ENCODE data around the gene OOSP3. TPM values are rescaled to one million over a fixed set of nuclear protein-coding genes. Genes with fewer than 3 reads are reported as not detected.

Gene OOSP3
- total RNA-seq, 1 donor from 2014 or later: not detected

DNA sequence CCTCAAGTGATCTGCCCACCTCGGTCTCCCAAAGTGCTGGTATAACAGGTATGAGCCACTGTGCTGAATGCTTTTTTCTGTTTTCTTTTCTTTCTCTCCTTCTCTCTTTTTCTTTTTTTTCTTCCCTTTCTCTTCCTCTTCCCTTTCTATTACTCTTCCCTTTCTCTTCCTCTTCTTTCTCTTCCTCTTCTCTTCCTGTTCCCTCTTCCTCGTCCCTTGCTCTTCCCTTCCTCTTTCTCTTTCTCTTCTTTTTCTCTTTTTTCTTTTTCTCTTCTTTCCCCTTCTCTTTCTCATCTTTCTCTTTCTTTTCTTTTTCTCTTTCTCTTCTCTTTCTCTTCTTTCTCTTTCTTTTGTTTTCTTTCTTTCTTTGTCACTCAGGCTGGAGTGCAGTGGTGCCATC is 60.9 kb downstream of the OOSP3 start:
- FAIRE-seq (no peak), DNase-seq (ENCODE audit: low read depth) (no peak)
- TF ChIP-seq, protein P1, sequence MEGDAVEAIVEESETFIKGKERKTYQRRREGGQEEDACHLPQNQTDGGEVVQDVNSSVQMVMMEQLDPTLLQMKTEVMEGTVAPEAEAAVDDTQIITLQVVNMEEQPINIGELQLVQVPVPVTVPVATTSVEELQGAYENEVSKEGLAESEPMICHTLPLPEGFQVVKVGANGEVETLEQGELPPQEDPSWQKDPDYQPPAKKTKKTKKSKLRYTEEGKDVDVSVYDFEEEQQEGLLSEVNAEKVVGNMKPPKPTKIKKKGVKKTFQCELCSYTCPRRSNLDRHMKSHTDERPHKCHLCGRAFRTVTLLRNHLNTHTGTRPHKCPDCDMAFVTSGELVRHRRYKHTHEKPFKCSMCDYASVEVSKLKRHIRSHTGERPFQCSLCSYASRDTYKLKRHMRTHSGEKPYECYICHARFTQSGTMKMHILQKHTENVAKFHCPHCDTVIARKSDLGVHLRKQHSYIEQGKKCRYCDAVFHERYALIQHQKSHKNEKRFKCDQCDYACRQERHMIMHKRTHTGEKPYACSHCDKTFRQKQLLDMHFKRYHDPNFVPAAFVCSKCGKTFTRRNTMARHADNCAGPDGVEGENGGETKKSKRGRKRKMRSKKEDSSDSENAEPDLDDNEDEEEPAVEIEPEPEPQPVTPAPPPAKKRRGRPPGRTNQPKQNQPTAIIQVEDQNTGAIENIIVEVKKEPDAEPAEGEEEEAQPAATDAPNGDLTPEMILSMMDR (IDR thresholded peaks at IDR 0.05; ENCODE audit: insufficient read depth, low read length, severe bottlenecking): no peak
- Histone ChIP-seq H3K27me3 (ENCODE audit: control insufficient read depth, insufficient read depth, low read length) (no peaks in the 10 kb centered on the region), H3K36me3 (ENCODE audit: control insufficient read depth, insufficient read depth, low read length) (no peaks in the 10 kb centered on the region), H3K4me3 (ENCODE audit: low read depth, low read length) (no peak overlapping the region)

DNA sequence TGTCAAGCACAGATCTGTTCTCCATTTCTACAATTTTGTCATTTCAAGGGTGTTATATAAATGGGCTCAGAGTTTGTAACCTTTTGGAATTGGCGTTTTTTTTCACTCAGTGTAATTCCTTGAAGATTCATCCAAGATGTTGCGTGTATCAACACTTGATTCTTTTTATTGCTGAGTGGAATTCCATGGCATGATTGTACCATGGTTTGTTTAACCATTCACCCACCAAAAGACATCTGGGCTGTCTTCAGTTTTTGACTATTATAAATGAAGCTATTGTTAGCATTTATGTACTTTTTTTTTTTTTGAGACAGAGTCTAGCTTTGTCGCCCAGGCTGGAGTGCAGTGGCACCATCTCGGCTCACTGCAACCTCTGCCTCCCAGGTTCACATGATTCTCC is 62.5 kb downstream of the OOSP3 start:
- no peak for DNase-seq (ENCODE audit: low read depth)
- TF ChIP-seq, protein P1 (IDR thresholded peaks at IDR 0.05; ENCODE audit: insufficient read depth, low read length, severe bottlenecking): no peak
- Histone ChIP-seq H3K27me3 (ENCODE audit: control insufficient read depth, insufficient read depth, low read length) (no peaks in the 10 kb centered on the region), H3K36me3 (ENCODE audit: control insufficient read depth, insufficient read depth, low read length) (no peaks in the 10 kb centered on the region), H3K4me3 (ENCODE audit: low read depth, low read length) (no peak overlapping the region)
- FAIRE-seq: no peak

DNA sequence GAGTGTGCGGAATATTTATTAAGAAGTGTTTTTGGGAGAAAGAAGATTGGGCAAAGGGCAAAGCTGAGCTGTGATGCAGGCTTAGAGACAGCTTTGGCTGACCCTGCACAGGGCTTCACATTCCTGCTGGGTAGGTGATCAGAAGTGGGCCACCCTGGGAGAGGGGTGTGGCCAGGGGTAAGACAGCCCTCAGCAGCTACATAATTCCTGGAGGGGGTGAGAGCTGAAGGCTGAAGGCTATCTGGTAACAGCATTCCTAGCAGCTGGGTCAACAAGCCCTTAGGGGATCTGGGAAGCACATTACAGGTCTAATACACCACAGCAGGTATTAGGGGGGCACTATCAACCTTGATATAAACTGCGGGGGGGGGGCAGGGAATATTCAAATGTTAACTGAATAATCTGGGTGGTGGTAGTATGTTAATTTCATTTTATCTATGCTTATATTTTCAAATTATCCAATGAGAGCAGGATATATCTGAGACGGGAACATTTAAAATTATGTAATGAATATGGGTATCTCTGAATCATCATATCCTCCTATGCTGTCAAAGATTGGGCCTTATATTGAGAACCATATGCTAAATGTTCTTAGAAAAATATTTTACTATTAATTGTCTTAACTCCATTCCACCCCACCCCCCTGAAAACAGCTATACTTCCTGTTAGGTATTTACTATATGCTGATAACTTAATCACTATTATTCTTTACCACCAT is 65.6 kb downstream of the OOSP3 start:
- H3K36me3 ChIP-seq (ENCODE audit: control insufficient read depth, insufficient read depth, low read length): no peaks in the 10 kb centered on the region
- TF ChIP-seq, protein P1 (IDR thresholded peaks at IDR 0.05; ENCODE audit: insufficient read depth, low read length, severe bottlenecking): no peak
- FAIRE-seq: no peak
- H3K4me3 ChIP-seq (ENCODE audit: low read depth, low read length): no peak overlapping the region
- no peak for DNase-seq (ENCODE audit: low read depth)
- H3K27me3 ChIP-seq (ENCODE audit: control insufficient read depth, insufficient read depth, low read length): no peaks in the 10 kb centered on the region

DNA sequence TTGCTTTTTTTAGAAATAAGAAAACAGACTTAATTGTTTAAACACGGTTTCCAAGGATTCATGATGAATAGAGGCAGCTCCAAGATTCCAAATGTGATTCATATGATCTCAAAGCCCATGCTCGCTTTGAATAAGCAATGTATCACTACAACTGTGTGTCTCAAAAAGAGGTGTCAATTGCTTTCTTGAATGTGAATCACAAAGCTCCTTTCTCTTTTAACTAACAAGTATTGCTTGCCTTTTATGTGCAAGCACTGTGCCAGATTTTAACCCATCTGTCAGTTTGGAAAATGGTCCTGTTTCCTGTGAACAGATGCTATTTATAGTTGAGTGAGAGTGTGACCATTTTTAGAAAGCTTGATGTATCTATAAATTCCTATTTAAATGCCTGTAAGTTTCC is 66.1 kb downstream of the OOSP3 start:
- H3K4me3 ChIP-seq (ENCODE audit: low read depth, low read length): no peak overlapping the region
- H3K36me3 ChIP-seq (ENCODE audit: control insufficient read depth, insufficient read depth, low read length): no peaks in the 10 kb centered on the region
- TF ChIP-seq, protein P1 (IDR thresholded peaks at IDR 0.05; ENCODE audit: insufficient read depth, low read length, severe bottlenecking): no peak
- DNase-seq (ENCODE audit: low read depth): no peak
- H3K27me3 ChIP-seq (ENCODE audit: control insufficient read depth, insufficient read depth, low read length): no peaks in the 10 kb centered on the region
- FAIRE-seq: no peak

Other genes starting within 250 kb of the OOSP3 start
- 3.7 and 5.6 TPM in 2 replicates for gene PATL1, start 209.7 kb upstream of the OOSP3 start, total RNA-seq
- not detected in 2 replicates for gene OR10V1, start 164.9 kb upstream of the OOSP3 start, total RNA-seq
- 53.3 and 53.4 TPM in 2 replicates for gene STX3, start 123.4 kb upstream of the OOSP3 start, total RNA-seq
- gene MRPL16, start 68.0 kb upstream of the OOSP3 start, total RNA-seq: 17.4 and 23.3 TPM in 2 replicates
- gene CBLIF, start 33.3 kb upstream of the OOSP3 start, total RNA-seq: not detected in 2 replicates
- gene TCN1, start 12.3 kb upstream of the OOSP3 start, total RNA-seq: 4.2 and 27.4 TPM in 2 replicates
- not detected in 2 replicates for gene OOSP1, start 59.6 kb downstream of the OOSP3 start, total RNA-seq
- gene OOSP4A, start 85.3 kb downstream of the OOSP3 start, total RNA-seq: not detected in 2 replicates
- gene OOSP4B, start 138.4 kb downstream of the OOSP3 start, total RNA-seq: not detected in 2 replicates
- gene OOSP2, start 161.6 kb downstream of the OOSP3 start, total RNA-seq: not detected in 2 replicates
- gene MS4A3, start 177.9 kb downstream of the OOSP3 start, total RNA-seq: not detected in 2 replicates
- gene MS4A2, start 209.9 kb downstream of the OOSP3 start, total RNA-seq: not detected in 2 replicates

Measured in bronchial epithelial cell (primary cell).